ENCODE data around the gene PHACTR3. TPM values are rescaled to one million over a fixed set of nuclear protein-coding genes. Genes with fewer than 3 reads are reported as not detected.

Gene PHACTR3
- total RNA-seq, 1 experiment from 2014 or later = not detected

- Histone ChIP-seq H3K27me3 (ENCODE audit: insufficient read depth, low read length) (no peaks in the 10 kb centered on the region), H3K9me3 (ENCODE audit: control insufficient read depth, low read depth, low read length) (peaks cover 23% of the 10 kb centered on the region), H2BK20ac (ENCODE audit: low read depth, low read length, poor library complexity, severe bottlenecking) (no peak overlapping the region), H2BK120ac (ENCODE audit: low read depth, low read length, poor library complexity, severe bottlenecking) (no peak overlapping the region), H3T11ph (ENCODE audit: low read length) (no peak overlapping the region), H3K4ac (ENCODE audit: low read depth, low read length) (no peak overlapping the region), H2BK15ac (ENCODE audit: low read depth, low read length) (no peak overlapping the region), H2AK5ac (ENCODE audit: insufficient read length, low read length) (no peak overlapping the region), H3K79me1 (ENCODE audit: insufficient read depth, low read depth, low read length, poor library complexity, severe bottlenecking) (no peaks in the 10 kb centered on the region), H3K56ac (ENCODE audit: insufficient read length, low read depth, low read length) (no peak overlapping the region), H2AFZ (ENCODE audit: low read length) (no peak overlapping the region), H3K9ac (ENCODE audit: extremely low read depth, insufficient read length, low read length) (no peak overlapping the region), H4K20me1 (ENCODE audit: control insufficient read depth, insufficient read depth, insufficient read length) (no peaks in the 10 kb centered on the region), H3K4me1 (ENCODE audit: insufficient read depth, low read length) (no peaks in the 10 kb centered on the region), H3K4me2 (ENCODE audit: insufficient read depth, insufficient read length, low read length) (no peak overlapping the region), H3K27ac (ENCODE audit: insufficient read length, low read depth, low read length) (no peak overlapping the region), H3K79me2 (ENCODE audit: insufficient read depth, low read length) (no peaks in the 10 kb centered on the region), H3K18ac (ENCODE audit: insufficient read length, low read depth, low read length) (no peak overlapping the region), H2BK5ac (ENCODE audit: insufficient read length, low read length) (no peak overlapping the region), H3K14ac (ENCODE audit: insufficient read depth, low read length) (no peak overlapping the region), H2BK12ac (ENCODE audit: insufficient read length, low read depth, low read length) (no peak overlapping the region), H3K23me2 (ENCODE audit: insufficient read length, low read depth, low read length, poor library complexity, severe bottlenecking) (no peaks in the 10 kb centered on the region), H4K8ac (replicated peaks; ENCODE audit: insufficient read length, low read depth, low read length) (no peak overlapping the region), H4K91ac (ENCODE audit: insufficient read length, low read depth, low read length) (no peak overlapping the region), H3K23ac (ENCODE audit: insufficient read length, low read depth, low read length) (no peak overlapping the region), H4K5ac (ENCODE audit: insufficient read length, low read depth, low read length) (no peak overlapping the region)
- no CpG with 5 or more reads among the region's 7 CpGs for WGBS (ENCODE audit: extremely low coverage, insufficient read length, low lambda C conversion rate)
- peaks cover 9 to 12% (median 12%) of the 10 kb centered on the region in 3 experiments; a peak in 5 of 7 replicates for H3K36me3 Mint-ChIP-seq (ENCODE audit: insufficient read depth in 1 of 3, low read depth in 3 of 3)
- no peak overlapping the region for H3K27ac Mint-ChIP-seq
- no peaks in the 10 kb centered on the region for H3K4me1 Mint-ChIP-seq
- no peak overlapping the region for H3K4me3 Mint-ChIP-seq
- TF ChIP-seq, protein P1, sequence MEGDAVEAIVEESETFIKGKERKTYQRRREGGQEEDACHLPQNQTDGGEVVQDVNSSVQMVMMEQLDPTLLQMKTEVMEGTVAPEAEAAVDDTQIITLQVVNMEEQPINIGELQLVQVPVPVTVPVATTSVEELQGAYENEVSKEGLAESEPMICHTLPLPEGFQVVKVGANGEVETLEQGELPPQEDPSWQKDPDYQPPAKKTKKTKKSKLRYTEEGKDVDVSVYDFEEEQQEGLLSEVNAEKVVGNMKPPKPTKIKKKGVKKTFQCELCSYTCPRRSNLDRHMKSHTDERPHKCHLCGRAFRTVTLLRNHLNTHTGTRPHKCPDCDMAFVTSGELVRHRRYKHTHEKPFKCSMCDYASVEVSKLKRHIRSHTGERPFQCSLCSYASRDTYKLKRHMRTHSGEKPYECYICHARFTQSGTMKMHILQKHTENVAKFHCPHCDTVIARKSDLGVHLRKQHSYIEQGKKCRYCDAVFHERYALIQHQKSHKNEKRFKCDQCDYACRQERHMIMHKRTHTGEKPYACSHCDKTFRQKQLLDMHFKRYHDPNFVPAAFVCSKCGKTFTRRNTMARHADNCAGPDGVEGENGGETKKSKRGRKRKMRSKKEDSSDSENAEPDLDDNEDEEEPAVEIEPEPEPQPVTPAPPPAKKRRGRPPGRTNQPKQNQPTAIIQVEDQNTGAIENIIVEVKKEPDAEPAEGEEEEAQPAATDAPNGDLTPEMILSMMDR (conservative IDR thresholded peaks at IDR 0.05) = no peak
- peaks cover 11% of the 10 kb centered on the region for H3K27me3 Mint-ChIP-seq (ENCODE audit: low read depth)
- H3K9me3 Mint-ChIP-seq = peaks cover 40 to 91% of the 10 kb centered on the region in 2 experiments
- no peak for DNase-seq
Measured at GRCh38 chr20:59648466-59649070, 44.2 kb downstream of the PHACTR3 start.

Measured in H9 (cell line).